Hepatocyte (in vitro differentiated cells): ENCODE measurements around the gene PKNOX2. TPM values are rescaled to one million over a fixed set of nuclear protein-coding genes. Genes with fewer than 3 reads are reported as not detected.

Experiments used
- DNase-seq: peaks from one replicate; pipeline ENCODE4 v3.0.0-alpha.2; 2016; ENCODE audit warnings: low spot score
- H2AFZ ChIP-seq: fragments of 200-600 bp; sonication (generic); 2 replicates; pipeline ENCODE4 v1.6.0; 2016; ENCODE audit warnings: antibody characterized with exemption, mild to moderate bottlenecking
- H3K27ac ChIP-seq: fragments of 200-600 bp; sonication (generic); 2 replicates; pipeline ENCODE4 v1.5.1; 2016; ENCODE audit warnings: mild to moderate bottlenecking
- H3K27me3 ChIP-seq: fragments of 200-600 bp; sonication (generic); 2 replicates; pipeline ENCODE4 v1.6.1; 2016
- H3K36me3 ChIP-seq: fragments of 200-600 bp; sonication (generic); replicated peaks from 2 replicates; pipeline ENCODE4 v1.5.1; 2016; ENCODE audit warnings: low read depth; ENCODE audit not compliant: insufficient read depth
- H3K4me1 ChIP-seq: fragments of 200-600 bp; sonication (generic); 2 replicates; pipeline ENCODE4 v1.5.1; 2016; ENCODE audit warnings: mild to moderate bottlenecking, moderate library complexity; ENCODE audit not compliant: insufficient read depth
- H3K4me2 ChIP-seq: fragments of 200-600 bp; sonication (generic); 2 replicates; pipeline ENCODE4 v1.6.0; 2016
- H3K4me3 ChIP-seq: fragments of 200-600 bp; sonication (generic); 2 replicates; pipeline ENCODE4 v1.5.1; 2016; ENCODE audit warnings: mild to moderate bottlenecking
- H3K79me2 ChIP-seq: fragments of 200-600 bp; sonication (generic); 2 replicates; pipeline ENCODE4 v1.6.0; 2017; ENCODE audit warnings: mild to moderate bottlenecking
- H3K9me2 ChIP-seq: fragments of 200-600 bp; sonication (generic); replicated peaks from 2 replicates; pipeline ENCODE4 v1.6.0; 2017; ENCODE audit warnings: mild to moderate bottlenecking; ENCODE audit not compliant: insufficient read depth
- H3K9me3 ChIP-seq: fragments of 200-600 bp; sonication (generic); 2 replicates; pipeline ENCODE4 v1.5.1; 2016; ENCODE audit warnings: low read depth, mild to moderate bottlenecking
- H4K20me1 ChIP-seq: fragments of 200-600 bp; sonication (generic); 2 replicates; pipeline ENCODE4 v1.6.0; 2016; ENCODE audit warnings: mild to moderate bottlenecking; ENCODE audit not compliant: insufficient read depth, poor library complexity, severe bottlenecking
- EZH2 ChIP-seq: fragments of 200-600 bp; sonication (generic); IDR thresholded peaks from 2 replicates; pipeline ENCODE4 v1.6.1; 2016; ENCODE audit warnings: antibody characterized with exemption, mild to moderate bottlenecking, borderline replicate concordance
- EZH2phosphoT487 ChIP-seq: fragments of 200-600 bp; sonication (generic); IDR thresholded peaks from one replicate; pipeline ENCODE4 v1.6.1; 2018; ENCODE audit warnings: antibody characterized with exemption, mild to moderate bottlenecking, low read depth, moderate library complexity; ENCODE audit not compliant: unreplicated experiment, severe bottlenecking
- WGBS: methylation state at CpG from one replicate; pipeline ENCODE4 v1.1.6; 2016; ENCODE audit warnings: low lambda C conversion rate; ENCODE audit errors: missing lambda C conversion rate; 5-methylcytosine and 5-hydroxymethylcytosine counted together
- polyA plus RNA-seq: library from polyadenylated mRNA; unstranded; fragments of >200 nt; fragmentation: Nextera tagmentation; extraction: Ambion mirVana; gene quantifications from 2 replicates; pipeline ENCODE4 v1.2.1, GENCODE V29; 2016
- total RNA-seq: library from RNA; depleted of rRNA; stranded (reverse); fragments of >200 nt; gene quantifications from 2 replicates; pipeline ENCODE4 v1.2.3, GENCODE V29; 2014
- TF ChIP-seq, protein P1 (sequence below): fragments of 200-600 bp; sonication (generic); IDR thresholded peaks from 2 replicates; pipeline ENCODE4 v1.5.1; 2016; ENCODE audit warnings: antibody characterized with exemption, mild to moderate bottlenecking; ENCODE audit not compliant: poor library complexity

Gene PKNOX2
- total and polyA plus RNA-seq, 2 experiments from 2014 or later = 3.0 to 3.1 TPM

DNA sequence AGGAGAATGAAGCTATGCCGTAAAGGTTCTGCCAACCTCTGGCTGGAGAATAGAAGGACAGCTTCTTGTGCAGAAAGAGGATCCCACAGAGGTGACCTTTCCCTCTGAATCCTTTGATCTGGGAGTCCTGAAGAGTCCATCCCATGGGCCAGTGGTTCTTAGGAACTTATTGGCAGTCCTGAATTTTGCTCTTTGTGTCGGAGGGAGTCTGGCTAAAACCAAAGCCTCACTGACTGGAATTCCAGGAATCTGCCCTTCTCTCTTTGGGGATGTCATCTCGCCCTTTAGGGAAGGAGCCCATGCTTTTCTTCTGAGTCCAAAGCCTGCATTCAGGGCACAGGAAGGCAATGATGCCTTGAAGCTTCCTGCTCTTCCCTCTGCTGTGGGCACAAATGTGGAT is 45.5 kb downstream of the PKNOX2 start:
- H3K9me2 ChIP-seq = no peaks in the 10 kb centered on the region
- no peaks in the 10 kb centered on the region for H3K36me3 ChIP-seq
- H3K79me2 ChIP-seq = no peaks in the 10 kb centered on the region
- WGBS = 80% methylated on average over 3 of the region's 3 CpGs
- TF ChIP-seq EZH2 (no peak), EZH2phosphoT487 (no peak)
- TF ChIP-seq, protein P1, sequence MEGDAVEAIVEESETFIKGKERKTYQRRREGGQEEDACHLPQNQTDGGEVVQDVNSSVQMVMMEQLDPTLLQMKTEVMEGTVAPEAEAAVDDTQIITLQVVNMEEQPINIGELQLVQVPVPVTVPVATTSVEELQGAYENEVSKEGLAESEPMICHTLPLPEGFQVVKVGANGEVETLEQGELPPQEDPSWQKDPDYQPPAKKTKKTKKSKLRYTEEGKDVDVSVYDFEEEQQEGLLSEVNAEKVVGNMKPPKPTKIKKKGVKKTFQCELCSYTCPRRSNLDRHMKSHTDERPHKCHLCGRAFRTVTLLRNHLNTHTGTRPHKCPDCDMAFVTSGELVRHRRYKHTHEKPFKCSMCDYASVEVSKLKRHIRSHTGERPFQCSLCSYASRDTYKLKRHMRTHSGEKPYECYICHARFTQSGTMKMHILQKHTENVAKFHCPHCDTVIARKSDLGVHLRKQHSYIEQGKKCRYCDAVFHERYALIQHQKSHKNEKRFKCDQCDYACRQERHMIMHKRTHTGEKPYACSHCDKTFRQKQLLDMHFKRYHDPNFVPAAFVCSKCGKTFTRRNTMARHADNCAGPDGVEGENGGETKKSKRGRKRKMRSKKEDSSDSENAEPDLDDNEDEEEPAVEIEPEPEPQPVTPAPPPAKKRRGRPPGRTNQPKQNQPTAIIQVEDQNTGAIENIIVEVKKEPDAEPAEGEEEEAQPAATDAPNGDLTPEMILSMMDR = no peak
- no peak overlapping the region for H3K27ac ChIP-seq
- no peak overlapping the region for H2AFZ ChIP-seq
- no peak for DNase-seq
- no peaks in the 10 kb centered on the region for H3K27me3 ChIP-seq
- H3K9me3 ChIP-seq = no peaks in the 10 kb centered on the region
- no peak overlapping the region for H3K4me3 ChIP-seq
- no peaks in the 10 kb centered on the region for H4K20me1 ChIP-seq
- peaks cover 22% of the 10 kb centered on the region for H3K4me1 ChIP-seq
- H3K4me2 ChIP-seq = no peak overlapping the region

DNA sequence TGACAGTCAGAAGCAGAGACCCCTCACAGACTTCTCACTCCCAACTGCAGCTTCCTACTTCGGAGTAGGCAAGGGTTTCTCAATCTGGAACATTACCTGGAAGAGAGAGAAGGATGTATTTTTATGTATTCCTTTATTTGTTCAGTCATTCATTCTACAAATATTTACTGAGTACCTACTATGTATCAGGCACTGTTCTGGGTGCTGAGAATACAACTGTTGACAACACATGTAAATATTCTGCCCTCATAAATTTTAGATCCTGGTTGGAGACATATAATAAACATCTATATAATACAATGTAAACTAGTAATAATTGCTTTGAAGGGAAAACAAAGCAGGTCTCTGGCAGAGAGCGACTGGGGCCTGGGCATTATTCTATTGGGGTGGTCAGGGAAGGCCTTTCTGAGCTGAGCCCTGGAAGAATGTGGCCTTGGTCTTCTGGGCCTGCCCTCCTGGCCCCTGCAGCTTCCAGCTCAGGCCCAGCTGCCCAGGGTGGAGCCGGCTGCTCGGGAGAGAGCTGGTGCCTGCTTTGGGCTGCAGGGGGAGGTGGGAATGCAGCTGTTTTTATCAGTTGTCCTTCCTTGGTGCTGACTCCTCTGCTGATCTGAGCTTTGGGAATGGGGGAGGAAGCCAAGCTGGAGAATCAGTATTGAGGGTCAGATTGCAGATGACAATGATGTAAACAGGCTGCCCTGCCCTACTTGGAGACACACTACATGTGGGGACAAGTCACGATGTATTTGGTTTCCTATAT is 46.8 kb downstream of the PKNOX2 start:
- WGBS = 40% methylated on average over 5 of the region's 5 CpGs
- Histone ChIP-seq H3K27me3 (no peaks in the 10 kb centered on the region), H4K20me1 (no peaks in the 10 kb centered on the region), H3K27ac (peak overlapping the region; percentile 19), H3K36me3 (no peaks in the 10 kb centered on the region), H3K9me2 (no peaks in the 10 kb centered on the region), H2AFZ (no peak overlapping the region), H3K9me3 (no peaks in the 10 kb centered on the region), H3K4me1 (peaks cover 27% of the 10 kb centered on the region), H3K4me3 (no peak overlapping the region), H3K79me2 (no peaks in the 10 kb centered on the region), H3K4me2 (no peak overlapping the region)
- DNase-seq = no peak
- no peak for TF ChIP-seq EZH2phosphoT487
- TF ChIP-seq EZH2 = no peak
- TF ChIP-seq, protein P1 = no peak

DNA sequence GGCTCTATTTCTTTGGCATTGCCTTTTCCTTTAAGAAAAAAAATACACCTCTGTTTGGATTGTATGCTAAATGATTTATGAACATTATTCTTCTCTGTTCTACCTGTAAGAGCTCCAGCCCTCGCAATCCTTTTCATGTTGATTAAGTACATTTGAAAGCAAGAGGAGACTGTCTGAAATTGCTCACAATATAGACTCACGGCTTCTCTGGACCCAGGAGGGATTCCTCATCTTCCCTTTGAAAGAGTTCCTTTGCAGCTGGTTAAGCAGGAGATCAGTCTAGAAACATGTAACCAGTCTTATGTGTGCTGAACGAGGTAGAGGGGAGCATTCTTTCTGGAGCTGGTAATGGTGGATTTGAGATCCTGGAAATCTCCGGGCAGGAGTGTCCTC is 47.4 kb downstream of the PKNOX2 start:
- no peaks in the 10 kb centered on the region for H4K20me1 ChIP-seq
- TF ChIP-seq, protein P1 = no peak
- no peak for TF ChIP-seq EZH2
- TF ChIP-seq EZH2phosphoT487 = no peak
- no peaks in the 10 kb centered on the region for H3K9me2 ChIP-seq
- H3K27ac ChIP-seq = peak overlapping the region; percentile 19
- no peak overlapping the region for H3K4me2 ChIP-seq
- no peaks in the 10 kb centered on the region for H3K27me3 ChIP-seq
- no peaks in the 10 kb centered on the region for H3K79me2 ChIP-seq
- no peaks in the 10 kb centered on the region for H3K36me3 ChIP-seq
- H3K4me1 ChIP-seq = peaks cover 27% of the 10 kb centered on the region
- H3K4me3 ChIP-seq = no peak overlapping the region
- no peak for DNase-seq
- WGBS = 58% methylated on average over 4 of the region's 4 CpGs
- H3K9me3 ChIP-seq = no peaks in the 10 kb centered on the region
- no peak overlapping the region for H2AFZ ChIP-seq
